HG03520 (cell line): ENCODE measurements around the gene PLEKHA4.
"Not testable (repeated sequence)": the region's sequence is repeated elsewhere in the genome, so short reads cannot be mapped to it uniquely, and the experiment has no call there.

Experiments used
- ATAC-seq: cut with Tn5 transposase; IDR thresholded peaks from one replicate; pipeline ENCODE4 v1.9.1; 2021; ENCODE audit warnings: mild to moderate bottlenecking, moderate library complexity; ENCODE audit not compliant: unreplicated experiment

The PLEKHA4 gene

GRCh38 chr19:48867123-48867745, 1.2 kb downstream of the PLEKHA4 start:
- no peak for ATAC-seq

- ATAC-seq = no peak
Measured at GRCh38 chr19:48866692-48867091, 1.7 kb downstream of the PLEKHA4 start.

GRCh38 chr19:48862827-48863226, 5.6 kb downstream of the PLEKHA4 start:
- ATAC-seq = no peak

GRCh38 chr19:48861313-48861712, 7.1 kb downstream of the PLEKHA4 start:
- ATAC-seq = no peak

GRCh38 chr19:48859711-48860572, 8.5 kb downstream of the PLEKHA4 start:
- peak; percentile 87 for ATAC-seq

GRCh38 chr19:48858984-48859710, 9.3 kb downstream of the PLEKHA4 start:
- ATAC-seq = no peak

- ATAC-seq = no peak
Measured at GRCh38 chr19:48856921-48857320, 11.5 kb downstream of the PLEKHA4 start.

- ATAC-seq = no peak
Measured at GRCh38 chr19:48854103-48854502, 14.3 kb downstream of the PLEKHA4 start.

GRCh38 chr19:48853483-48853882, 14.9 kb downstream of the PLEKHA4 start:
- ATAC-seq = no peak

- ATAC-seq = no peak
Measured at GRCh38 chr19:48852292-48852691, 16.1 kb downstream of the PLEKHA4 start.

GRCh38 chr19:48846659-48847058, 21.8 kb downstream of the PLEKHA4 start:
- ATAC-seq = not testable (repeated sequence)

GRCh38 chr19:48845384-48845783, 23.0 kb downstream of the PLEKHA4 start:
- no peak for ATAC-seq

GRCh38 chr19:48844472-48844871, 23.9 kb downstream of the PLEKHA4 start:
- no peak for ATAC-seq

GRCh38 chr19:48842789-48843162, 25.6 kb downstream of the PLEKHA4 start:
- no peak for ATAC-seq

- ATAC-seq = no peak
Measured at GRCh38 chr19:48841571-48841970, 26.8 kb downstream of the PLEKHA4 start.

- ATAC-seq = no peak
Measured at GRCh38 chr19:48841047-48841446, 27.4 kb downstream of the PLEKHA4 start.

- no peak for ATAC-seq
Measured at GRCh38 chr19:48837687-48838086, 30.7 kb downstream of the PLEKHA4 start.

GRCh38 chr19:48837051-48837524, 31.3 kb downstream of the PLEKHA4 start:
- peak; percentile 63 for ATAC-seq

- peak; percentile 9 for ATAC-seq
Measured at GRCh38 chr19:48836089-48837017, 32.1 kb downstream of the PLEKHA4 start, which contains the start of gene HSD17B14. Gene HSD17B14 (minus strand): TSS chr19:48836491. CDS start chr19:48836411, 80 bp downstream.

GRCh38 chr19:48835734-48836088, 32.7 kb downstream of the PLEKHA4 start:
- peak; percentile 63 for ATAC-seq
